ENCODE measurements around the gene BEST4.

Gene BEST4

DNA sequence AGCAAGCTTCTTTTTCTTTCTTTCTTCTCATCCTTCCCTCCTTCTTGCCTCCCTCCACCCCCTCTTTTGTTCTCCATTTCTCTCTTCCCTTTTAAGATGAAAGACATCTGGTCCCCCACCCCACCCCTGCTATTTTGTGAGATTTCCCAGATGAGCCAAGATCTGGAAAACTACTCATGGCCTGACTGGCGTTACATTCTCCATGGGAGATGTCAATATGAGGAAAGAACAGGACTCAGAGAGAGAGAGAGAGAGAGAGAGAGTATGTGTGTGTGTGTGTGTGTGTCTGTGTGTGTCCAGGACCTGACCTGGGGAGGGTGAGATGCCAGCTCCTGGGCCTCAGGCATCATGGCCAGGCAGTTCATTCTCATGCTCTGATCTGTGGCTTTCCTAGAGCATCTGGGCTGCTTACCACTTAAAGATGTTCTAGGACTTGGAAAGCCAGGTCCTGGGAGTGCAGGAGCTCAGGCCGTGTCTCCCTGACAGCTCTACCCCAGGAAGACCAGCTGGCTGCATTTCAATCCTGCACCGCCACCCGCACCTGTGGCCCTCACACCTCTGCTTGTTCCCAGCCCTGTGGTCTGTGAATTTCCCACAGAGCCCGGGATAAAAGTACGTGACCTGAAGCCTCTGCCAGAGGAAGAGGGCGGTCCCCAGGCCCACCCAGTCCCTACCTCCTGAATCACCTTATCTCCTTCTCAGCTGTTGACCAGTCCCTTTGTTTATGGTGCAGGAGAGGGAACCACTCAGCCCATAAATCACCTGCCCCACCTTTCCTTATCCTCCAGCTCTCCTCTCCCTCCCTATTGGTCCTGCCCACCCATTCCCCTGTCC lies 3.2 kb upstream of the BEST4 start:
- no peak for TF ChIP-seq CTCF (IDR thresholded peaks at IDR 0.05; ENCODE audit: low read depth, low read length)
- H3K36me3 ChIP-seq, result no peaks in the 10 kb centered on the region
- no peak overlapping the region for H3K4me3 ChIP-seq (ENCODE audit: low read depth, low read length)
- H3K9me3 ChIP-seq (ENCODE audit: severe bottlenecking), result no peaks in the 10 kb centered on the region
- no peak overlapping the region for H3K27ac ChIP-seq
- no peak for DNase-seq
- no peaks in the 10 kb centered on the region for H3K27me3 ChIP-seq (ENCODE audit: insufficient read depth, low read depth, severe bottlenecking)

GRCh38 chr1:44787506-44787905 lies 464 bp downstream of the BEST4 start:
- no peak for TF ChIP-seq CTCF (IDR thresholded peaks at IDR 0.05; ENCODE audit: low read depth, low read length)
- no peak for DNase-seq
- H3K36me3 ChIP-seq, result no peaks in the 10 kb centered on the region

GRCh38 chr1:44786841-44787426 lies 1.0 kb downstream of the BEST4 start:
- no peak for DNase-seq
- no peak for TF ChIP-seq CTCF (IDR thresholded peaks at IDR 0.05; ENCODE audit: low read depth, low read length)
- H3K27me3 ChIP-seq (ENCODE audit: insufficient read depth, low read depth, severe bottlenecking), result no peaks in the 10 kb centered on the region
- no peaks in the 10 kb centered on the region for H3K9me3 ChIP-seq (ENCODE audit: severe bottlenecking)
- peaks cover under 1% of the 10 kb centered on the region; the same call in 1 of the 2 replicates for H3K36me3 ChIP-seq
- H3K4me3 ChIP-seq (ENCODE audit: low read depth, low read length), result no peak overlapping the region
- H3K27ac ChIP-seq, result no peak overlapping the region

More at GRCh38 chr1:44787506-44787905, 464 bp downstream of the BEST4 start:
- H3K27me3 ChIP-seq (ENCODE audit: insufficient read depth, low read depth, severe bottlenecking), result no peaks in the 10 kb centered on the region
- H3K9me3 ChIP-seq (ENCODE audit: severe bottlenecking), result no peaks in the 10 kb centered on the region
- no peak overlapping the region for H3K27ac ChIP-seq
- H3K4me3 ChIP-seq (ENCODE audit: low read depth, low read length), result no peak overlapping the region

GRCh38 chr1:44786138-44786840 lies 1.7 kb downstream of the BEST4 start:
- no peak overlapping the region for H3K4me3 ChIP-seq (ENCODE audit: low read depth, low read length)
- DNase-seq, result peak; percentile 70
- peak; percentile 99 for TF ChIP-seq CTCF (IDR thresholded peaks at IDR 0.05; ENCODE audit: low read depth, low read length)

GRCh38 chr1:44785501-44786137 lies 2.4 kb downstream of the BEST4 start:
- no peak for TF ChIP-seq CTCF (IDR thresholded peaks at IDR 0.05; ENCODE audit: low read depth, low read length)
- DNase-seq, result no peak
- H3K27me3 ChIP-seq (ENCODE audit: insufficient read depth, low read depth, severe bottlenecking), result no peaks in the 10 kb centered on the region
- no peak overlapping the region for H3K27ac ChIP-seq
- H3K4me3 ChIP-seq (ENCODE audit: low read depth, low read length), result no peak overlapping the region
- H3K9me3 ChIP-seq (ENCODE audit: severe bottlenecking), result no peaks in the 10 kb centered on the region
- peaks cover 12% of the 10 kb centered on the region; the same call in 1 of the 2 replicates for H3K36me3 ChIP-seq

More at GRCh38 chr1:44786138-44786840, 1.7 kb downstream of the BEST4 start:
- no peak overlapping the region for H3K27ac ChIP-seq
- peaks cover 5% of the 10 kb centered on the region; the same call in 1 of the 2 replicates for H3K36me3 ChIP-seq
- no peaks in the 10 kb centered on the region for H3K9me3 ChIP-seq (ENCODE audit: severe bottlenecking)
- no peaks in the 10 kb centered on the region for H3K27me3 ChIP-seq (ENCODE audit: insufficient read depth, low read depth, severe bottlenecking)
